Breast epithelium (tissue), 3 donors: ENCODE results near the gene MPG.

ENCODE experiments used
- CTCF ChIP-seq, 3 donors: fragments of 450-650 bp; IDR thresholded peaks; one replicate each; pipeline ENCODE4 v1.5.1; 2016 to 2017; ENCODE audit warnings: antibody characterized with exemption in 3 of 3, mild to moderate bottlenecking in 3 of 3, moderate library complexity in 3 of 3
- POLR2A ChIP-seq: fragments of 450-650 bp; IDR thresholded peaks from one replicate; pipeline ENCODE4 v1.6.1; 2016; ENCODE audit warnings: antibody characterized with exemption, mild to moderate bottlenecking, moderate library complexity

GRCh38 chr16:60929-61878 is 16.8 kb upstream of the MPG start:
- TF ChIP-seq CTCF (IDR thresholded peaks at IDR 0.05): no peak
- TF ChIP-seq POLR2A: no peak
